OCI-LY7 (cell line): ENCODE results near the gene FRMPD4.

Experiments
- CTCF ChIP-seq: fragments of 200-600 bp; sonication (generic); conservative IDR thresholded peaks from 2 replicates; pipeline ENCODE4 v1.5.1; 2014; ENCODE audit warnings: mild to moderate bottlenecking, antibody characterized with exemption, low read length, moderate library complexity, mixed read lengths
- EZH2phosphoT487 ChIP-seq: fragments of 200-600 bp; sonication (generic); IDR thresholded peaks from 2 replicates; pipeline ENCODE4 v1.6.1; 2018; ENCODE audit warnings: low read depth, borderline replicate concordance, mild to moderate bottlenecking, mixed run types, antibody characterized with exemption, low read length, moderate library complexity, mixed read lengths

GRCh38 chrX:12648995-12649394 is 510.7 kb downstream of the FRMPD4 start:
- TF ChIP-seq CTCF (no peak), EZH2phosphoT487 (no peak)
